HG02970 (cell line): ENCODE data around the gene CCDC148.
"Not testable (repeated sequence)": the region's sequence is repeated elsewhere in the genome, so short reads cannot be mapped to it uniquely, and the experiment has no call there.

ENCODE experiments used
- ATAC-seq: cut with Tn5 transposase; IDR thresholded peaks from one replicate; pipeline ENCODE4 v1.9.1; 2021; ENCODE audit warnings: mild to moderate bottlenecking, moderate library complexity, moderate number of reproducible peaks; ENCODE audit not compliant: unreplicated experiment, low FRiP score

Gene CCDC148

GRCh38 chr2:158312981-158313380 is 143.6 kb downstream of the CCDC148 start:
- no peak for ATAC-seq

- ATAC-seq: not testable (repeated sequence)
Observed at GRCh38 chr2:158310407-158310806, 146.1 kb downstream of the CCDC148 start.

GRCh38 chr2:158305501-158305900 is 151.1 kb downstream of the CCDC148 start:
- no peak for ATAC-seq

GRCh38 chr2:158300394-158300793 is 156.2 kb downstream of the CCDC148 start:
- no peak for ATAC-seq

GRCh38 chr2:158297606-158298005 is 158.9 kb downstream of the CCDC148 start:
- no peak for ATAC-seq

GRCh38 chr2:158297120-158297519 is 159.4 kb downstream of the CCDC148 start:
- no peak for ATAC-seq

- ATAC-seq: no peak
Observed at GRCh38 chr2:158293722-158294121, 162.8 kb downstream of the CCDC148 start.

GRCh38 chr2:158291544-158292180 is 164.9 kb downstream of the CCDC148 start:
- ATAC-seq: no peak

- no peak for ATAC-seq
Observed at GRCh38 chr2:158290225-158290624, 166.3 kb downstream of the CCDC148 start.

GRCh38 chr2:158276619-158277471 is 179.7 kb downstream of the CCDC148 start:
- ATAC-seq: no peak

GRCh38 chr2:158273791-158274190 is 182.8 kb downstream of the CCDC148 start:
- no peak for ATAC-seq

GRCh38 chr2:158270536-158270935 is 186.0 kb downstream of the CCDC148 start:
- ATAC-seq: no peak

GRCh38 chr2:158269143-158269542 is 187.4 kb downstream of the CCDC148 start:
- no peak for ATAC-seq

GRCh38 chr2:158266111-158266510 is 190.4 kb downstream of the CCDC148 start:
- ATAC-seq: no peak

- ATAC-seq: no peak
Observed at GRCh38 chr2:158255257-158255656, 201.3 kb downstream of the CCDC148 start.

GRCh38 chr2:158253170-158253569 is 203.4 kb downstream of the CCDC148 start:
- no peak for ATAC-seq

GRCh38 chr2:158251356-158251755 is 205.2 kb downstream of the CCDC148 start:
- no peak for ATAC-seq

- no peak for ATAC-seq
Observed at GRCh38 chr2:158243392-158243791, 213.2 kb downstream of the CCDC148 start.

GRCh38 chr2:158242280-158242679 is 214.3 kb downstream of the CCDC148 start:
- ATAC-seq: no peak

- ATAC-seq: no peak
Observed at GRCh38 chr2:158240975-158241374, 215.6 kb downstream of the CCDC148 start.

- ATAC-seq: no peak
Observed at GRCh38 chr2:158239271-158239670, 217.3 kb downstream of the CCDC148 start.

GRCh38 chr2:158234497-158234896 is 222.1 kb downstream of the CCDC148 start:
- ATAC-seq: no peak
